Activated T-helper 1 cell treated with anti-CD3 and anti-CD28 coated beads, Interleukin-12 subunit alpha, Interleukin-12 subunit beta, Interleukin-2, Interleukin-4 antibody, amounts not matched to agents 30 ng/mL and 10 ng/mL and 1 ng/mL, durations not matched to agents 14 hours and 24 hours and 36 hours (primary cell): Measurements from ENCODE around the gene OR2T11. TPM values are rescaled to one million over a fixed set of nuclear protein-coding genes. Genes with fewer than 3 reads are reported as not detected.

Experiments
- total RNA-seq: library from RNA; stranded (reverse); gene quantifications from 2 replicates; pipeline ENCODE4 v1.2.3, GENCODE V29; 2022

Gene OR2T11
- total RNA-seq, 1 donor from 2014 or later = not detected

Other genes starting within 250 kb of the OR2T11 start
- gene OR2T1, start 232.0 kb downstream of the OR2T11 start, total RNA-seq = not detected in 2 replicates
- not detected in 2 replicates for gene OR2T2, start 189.5 kb downstream of the OR2T11 start, total RNA-seq
- not detected in 2 replicates for gene OR2T3, start 161.7 kb downstream of the OR2T11 start, total RNA-seq
- gene OR2T5, start 146.5 kb downstream of the OR2T11 start, total RNA-seq = not detected in 2 replicates
- not detected in 2 replicates for gene OR2G6, start 127.0 kb downstream of the OR2T11 start, total RNA-seq
- gene OR2T29, start 72.3 kb downstream of the OR2T11 start, total RNA-seq = not detected in 2 replicates
- gene OR2T34, start 60.3 kb downstream of the OR2T11 start, total RNA-seq = not detected in 2 replicates
- not detected in 2 replicates for gene OR2T10, start 37.4 kb downstream of the OR2T11 start, total RNA-seq
- not detected in 2 replicates for gene OR2T35, start 10.2 kb upstream of the OR2T11 start, total RNA-seq
- not detected in 2 replicates for gene OR2T27, start 20.4 kb upstream of the OR2T11 start, total RNA-seq
- gene OR14I1, start 67.7 kb upstream of the OR2T11 start, total RNA-seq = not detected in 2 replicates
- not detected in 2 replicates for gene LYPD8, start 120.7 kb upstream of the OR2T11 start, total RNA-seq
- gene SH3BP5L, start 190.8 kb upstream of the OR2T11 start, total RNA-seq = 29.0 and 30.9 TPM in 2 replicates
- gene ZNF672, start 203.1 kb upstream of the OR2T11 start, total RNA-seq = 42.3 and 45.2 TPM in 2 replicates
- gene ZNF692, start 224.0 kb upstream of the OR2T11 start, total RNA-seq = 89.6 and 91.0 TPM in 2 replicates